ENCODE measurements around the gene ZNF333. TPM values are rescaled to one million over a fixed set of nuclear protein-coding genes. Genes with fewer than 3 reads are reported as not detected.

ZNF333 gene
- total RNA-seq, 1 donor from 2014 or later, result 9.0 TPM

GRCh38 chr19:14746886-14747285 lies 57.0 kb downstream of the ZNF333 start:
- DNase-seq (ENCODE audit: low read depth), result no peak
- no peak overlapping the region for H3K4me3 ChIP-seq (ENCODE audit: low read depth, low read length)
- no peaks in the 10 kb centered on the region for H3K27me3 ChIP-seq (ENCODE audit: control insufficient read depth, insufficient read depth, low read length)
- no peak for TF ChIP-seq CTCF (IDR thresholded peaks at IDR 0.05; ENCODE audit: insufficient read depth, low read length, poor library complexity, severe bottlenecking)
- no peaks in the 10 kb centered on the region for H3K36me3 ChIP-seq (ENCODE audit: control insufficient read depth, insufficient read depth, low read length)

- no peak for DNase-seq (ENCODE audit: low read depth)
- no peaks in the 10 kb centered on the region for H3K36me3 ChIP-seq (ENCODE audit: control insufficient read depth, insufficient read depth, low read length)
- TF ChIP-seq CTCF (IDR thresholded peaks at IDR 0.05; ENCODE audit: insufficient read depth, low read length, poor library complexity, severe bottlenecking), result no peak
- no peaks in the 10 kb centered on the region for H3K27me3 ChIP-seq (ENCODE audit: control insufficient read depth, insufficient read depth, low read length)
- H3K4me3 ChIP-seq (ENCODE audit: low read depth, low read length), result no peak overlapping the region
Observed at GRCh38 chr19:14748601-14749000, 58.8 kb downstream of the ZNF333 start.

GRCh38 chr19:14758816-14759215 lies 69.0 kb downstream of the ZNF333 start:
- no peak for DNase-seq (ENCODE audit: low read depth)
- Histone ChIP-seq H3K36me3 (ENCODE audit: control insufficient read depth, insufficient read depth, low read length) (no peaks in the 10 kb centered on the region), H3K4me3 (ENCODE audit: low read depth, low read length) (no peak overlapping the region), H3K27me3 (ENCODE audit: control insufficient read depth, insufficient read depth, low read length) (peaks cover 3% of the 10 kb centered on the region)
- no peak for TF ChIP-seq CTCF (IDR thresholded peaks at IDR 0.05; ENCODE audit: insufficient read depth, low read length, poor library complexity, severe bottlenecking)

GRCh38 chr19:14761607-14762006 lies 71.8 kb downstream of the ZNF333 start:
- Histone ChIP-seq H3K36me3 (ENCODE audit: control insufficient read depth, insufficient read depth, low read length) (no peaks in the 10 kb centered on the region), H3K27me3 (ENCODE audit: control insufficient read depth, insufficient read depth, low read length) (peaks cover 3% of the 10 kb centered on the region), H3K4me3 (ENCODE audit: low read depth, low read length) (no peak overlapping the region)
- no peak for DNase-seq (ENCODE audit: low read depth)
- TF ChIP-seq CTCF (IDR thresholded peaks at IDR 0.05; ENCODE audit: insufficient read depth, low read length, poor library complexity, severe bottlenecking), result no peak

GRCh38 chr19:14762111-14762510 lies 72.3 kb downstream of the ZNF333 start:
- DNase-seq (ENCODE audit: low read depth), result no peak
- Histone ChIP-seq H3K4me3 (ENCODE audit: low read depth, low read length) (no peak overlapping the region), H3K27me3 (ENCODE audit: control insufficient read depth, insufficient read depth, low read length) (peaks cover 3% of the 10 kb centered on the region), H3K36me3 (ENCODE audit: control insufficient read depth, insufficient read depth, low read length) (no peaks in the 10 kb centered on the region)
- TF ChIP-seq CTCF (IDR thresholded peaks at IDR 0.05; ENCODE audit: insufficient read depth, low read length, poor library complexity, severe bottlenecking), result no peak

GRCh38 chr19:14763497-14764145 lies 73.8 kb downstream of the ZNF333 start:
- no peaks in the 10 kb centered on the region for H3K36me3 ChIP-seq (ENCODE audit: control insufficient read depth, insufficient read depth, low read length)
- TF ChIP-seq CTCF (IDR thresholded peaks at IDR 0.05; ENCODE audit: insufficient read depth, low read length, poor library complexity, severe bottlenecking), result no peak
- H3K4me3 ChIP-seq (ENCODE audit: low read depth, low read length), result no peak overlapping the region
- no peak for DNase-seq (ENCODE audit: low read depth)
- peaks cover 3% of the 10 kb centered on the region for H3K27me3 ChIP-seq (ENCODE audit: control insufficient read depth, insufficient read depth, low read length)
